Ovary (tissue), 9 donors: ENCODE results near the gene BICDL1. TPM values are rescaled to one million over a fixed set of nuclear protein-coding genes. Genes with fewer than 3 reads are reported as not detected.

ENCODE experiments used
- DNase-seq, 5 donors: peaks; one replicate each; pipeline ENCODE4 v3.0.0-alpha.2; 2019 to 2020
- H3K27ac ChIP-seq, 2 donors: fragments of 200-600 bp; one replicate each; pipeline versions ENCODE4 v1.5.1 to v1.8.0; 2019 to 2022
- H3K27me3 ChIP-seq: fragments of 200-600 bp; one replicate; pipeline ENCODE4 v1.8.0; 2022
- H3K36me3 ChIP-seq: fragments of 200-600 bp; sonication (generic); one replicate; pipeline ENCODE4 v1.5.1; 2019
- H3K4me1 ChIP-seq: one replicate; pipeline ENCODE4 v1.8.1; 2013; ENCODE audit warnings: mild to moderate bottlenecking, moderate library complexity; ENCODE audit not compliant: insufficient read depth
- H3K4me3 ChIP-seq: fragments of 200-600 bp; sonication (generic); one replicate; pipeline ENCODE4 v1.5.1; 2017
- H3K9me3 ChIP-seq, 2 donors: fragments of 200-600 bp in 1 of 2; sonication (generic) in 1 of 2; one replicate each; pipeline versions ENCODE4 v1.5.1 to v1.8.1; 2013 to 2019; ENCODE audit warnings: mild to moderate bottlenecking in 1 of 2, moderate library complexity in 1 of 2
- CTCF ChIP-seq, 3 donors: fragments of 450-650 bp in 2 of 3; fragments of 200-600 bp in 1 of 3; IDR thresholded peaks; one replicate each; pipeline versions ENCODE4 v1.5.1 to v1.8.0; 2016 to 2022; ENCODE audit warnings: antibody characterized with exemption in 3 of 3, mild to moderate bottlenecking in 1 of 3
- EP300 ChIP-seq: sonication (generic); formaldehyde crosslinking; IDR thresholded peaks from one replicate; pipeline ENCODE4 v1.6.1; 2017; ENCODE audit warnings: antibody characterized with exemption
- POLR2A ChIP-seq: fragments of 450-650 bp; IDR thresholded peaks from one replicate; pipeline ENCODE4 v1.6.1; 2017; ENCODE audit warnings: antibody characterized with exemption, mild to moderate bottlenecking, moderate library complexity
- WGBS, 3 donors: extraction: QIAGEN DNeasy Blood & Tissue Kit in 1 of 3; methylation state at CpG; one replicate each; pipeline versions ENCODE4 v1.1.5 to v1.1.7; 2013 to 2017; 5-methylcytosine and 5-hydroxymethylcytosine counted together
- intact Hi-C, 4 donors: fragments of 100-400 bp; cut with DNase I; formaldehyde crosslinking; loops; one replicate each; pipeline versions ENCODE4 v1.11.0 to v1.15.1; 2022 to 2023
- polyA plus RNA-seq, 2 donors: library from polyadenylated mRNA; stranded (reverse); fragments of 200-250 nt in 1 of 2; fragments of 350-450 nt in 1 of 2; fragmentation: Illumina TruSeq in 1 of 2; extraction: RNeasy Lipid Tissue Mini Kit (QIAGEN cat#74804) in 1 of 2; gene quantifications; one replicate each; pipeline ENCODE4 v1.2.3, GENCODE V29; 2013 to 2014
- total RNA-seq, 7 donors: library from RNA; depleted of rRNA in 2 of 7; stranded (reverse); fragments of >200 nt in 2 of 7; fragmentation: NEBNext Ultra II Directional in 3 of 7; extraction: Animal tissue kit (Norgen Biotek cat#: 25700) in 3 of 7; gene quantifications; one replicate each; pipeline versions ENCODE4 v1.1.0 to v1.2.4, GENCODE V29; 2016 to 2023
- donor health status: DM: no; HTN: no; CAD: no; lungs with moderate emphysema.
- donor health status: DM: no; HTN: no; CAD: no.
- donor health status: Bipolar disorder and iron deficiency.
- donor health status: DM: yes; HTN: yes; CAD: no.
- donor health status: DM: no; HTN: no; CAD: no.
- donor health status: DM: yes; HTN: yes; CAD: no.

BICDL1 gene
- total and polyA plus RNA-seq, 9 donors: 0.40 to 147 (median 1.7) TPM

DNA sequence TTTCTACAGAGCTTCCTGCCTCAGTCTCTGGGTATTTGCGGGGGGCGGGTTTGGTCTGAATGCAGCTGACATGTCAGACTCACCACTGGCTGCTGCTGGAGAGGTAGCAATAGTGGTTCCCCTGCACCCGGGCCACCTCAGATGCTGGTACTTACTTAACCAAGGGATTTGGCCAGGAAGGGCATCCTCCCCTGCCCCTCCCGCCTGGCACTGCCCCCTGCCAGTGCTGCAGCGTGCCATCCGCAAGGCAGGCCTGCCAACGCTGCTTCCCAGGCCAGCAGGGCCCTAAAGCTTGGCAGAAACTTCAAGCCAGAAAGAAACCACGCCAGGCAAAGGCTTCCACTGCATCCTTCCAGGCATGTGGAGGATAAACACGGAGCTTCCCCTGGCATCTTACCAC, 105.4 kb downstream of the BICDL1 start:
- 62 to 85% (median 75%) methylated on average over 7 to 9 of the region's 9 CpGs for WGBS, 3 donors
- TF ChIP-seq CTCF (IDR thresholded peaks at IDR 0.05) (no peak), POLR2A (no peak), EP300 (no peak)
- Histone ChIP-seq H3K36me3 (no peaks in the 10 kb centered on the region), H3K4me1 (no peaks in the 10 kb centered on the region), H3K9me3 (no peaks in the 10 kb centered on the region), H3K4me3 (no peak overlapping the region), H3K27ac (no peak overlapping the region), H3K27me3 (no peaks in the 10 kb centered on the region)
- intact Hi-C loops: no loop called here
- DNase-seq: no peak

GRCh38 chr12:120095331-120095730, 106.3 kb downstream of the BICDL1 start:
- Histone ChIP-seq H3K36me3 (no peaks in the 10 kb centered on the region), H3K27ac (no peak overlapping the region), H3K9me3 (no peaks in the 10 kb centered on the region), H3K4me3 (no peak overlapping the region), H3K4me1 (peaks cover 4% of the 10 kb centered on the region), H3K27me3 (no peaks in the 10 kb centered on the region)
- WGBS, 3 donors: 75 to 86% (median 77%) methylated on average over 10 to 13 of the region's 13 CpGs
- DNase-seq: no peak
- TF ChIP-seq EP300: no peak
- TF ChIP-seq POLR2A: no peak
- no peak for TF ChIP-seq CTCF (IDR thresholded peaks at IDR 0.05)
- intact Hi-C loops: no loop called here

GRCh38 chr12:120095736-120096135, 106.7 kb downstream of the BICDL1 start:
- peaks cover 8% of the 10 kb centered on the region for H3K4me1 ChIP-seq
- no peaks in the 10 kb centered on the region for H3K9me3 ChIP-seq
- no peak overlapping the region for H3K4me3 ChIP-seq
- no peak for DNase-seq
- no peaks in the 10 kb centered on the region for H3K36me3 ChIP-seq
- 75% methylated on average over 8 of the region's 8 CpGs for WGBS, 3 donors
- intact Hi-C loops: no loop called here
- H3K27me3 ChIP-seq: no peaks in the 10 kb centered on the region
- H3K27ac ChIP-seq: no peak overlapping the region
- TF ChIP-seq POLR2A (no peak), EP300 (no peak), CTCF (IDR thresholded peaks at IDR 0.05) (no peak)

DNA sequence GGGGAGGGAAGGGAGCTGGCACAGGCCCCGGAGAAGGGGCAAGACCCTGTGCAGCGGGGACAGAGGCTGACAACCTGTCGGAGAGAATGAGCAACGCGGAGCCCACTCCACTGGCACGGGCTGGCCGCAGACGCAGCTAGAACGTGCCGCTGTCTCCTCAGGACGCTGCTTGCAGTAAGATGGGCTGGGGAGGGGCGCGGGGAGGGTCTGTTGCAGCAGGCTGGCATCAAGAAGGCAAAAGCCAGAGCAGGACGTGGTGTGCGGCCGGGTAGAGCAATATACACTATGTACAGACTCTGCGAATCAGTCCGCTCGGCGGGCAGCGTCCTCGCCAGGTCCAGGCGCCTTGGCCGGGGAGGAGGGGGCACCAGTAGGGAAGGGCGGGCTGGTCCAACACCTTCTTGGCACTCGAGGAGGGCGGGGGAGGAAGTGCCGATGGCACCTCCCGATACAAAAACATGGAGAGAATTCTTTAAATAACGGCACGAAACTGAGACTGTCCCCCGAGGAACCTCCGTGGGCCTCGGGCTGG, 107.7 kb downstream of the BICDL1 start:
- 89 to 91% (median 90%) methylated on average over 34 of the region's 34 CpGs for WGBS, 3 donors
- TF ChIP-seq POLR2A (no peak), EP300 (no peak), CTCF (IDR thresholded peaks at IDR 0.05) (no peak)

More for the DNA sequence above, 107.7 kb downstream of the BICDL1 start:
- Histone ChIP-seq H3K4me3 (no peak overlapping the region), H3K9me3 (no peaks in the 10 kb centered on the region), H3K4me1 (peaks cover 18% of the 10 kb centered on the region), H3K27ac (no peak overlapping the region), H3K27me3 (no peaks in the 10 kb centered on the region), H3K36me3 (no peaks in the 10 kb centered on the region)
- intact Hi-C loops: no loop called here
- DNase-seq: no peak
